GM18909 (cell line): ENCODE results near the gene PFKP.
"Not testable (repeated sequence)": the region's sequence is repeated elsewhere in the genome, so short reads cannot be mapped to it uniquely, and the experiment has no call there.

Experiments
- ATAC-seq: cut with Tn5 transposase; IDR thresholded peaks from one replicate; pipeline ENCODE4 v1.9.1; 2021; ENCODE audit warnings: mild to moderate bottlenecking; ENCODE audit not compliant: unreplicated experiment, poor library complexity

The PFKP gene

GRCh38 chr10:3147117-3147820, 79.9 kb downstream of the PFKP start:
- no peak for ATAC-seq

GRCh38 chr10:3148041-3148440, 80.7 kb downstream of the PFKP start:
- ATAC-seq: no peak

- ATAC-seq: no peak
Measured at GRCh38 chr10:3148994-3149393, 81.6 kb downstream of the PFKP start.

- ATAC-seq: no peak
Measured at GRCh38 chr10:3149918-3150317, 82.6 kb downstream of the PFKP start.

GRCh38 chr10:3150366-3150765, 83.0 kb downstream of the PFKP start:
- ATAC-seq: no peak

- no peak for ATAC-seq
Measured at GRCh38 chr10:3150961-3151360, 83.6 kb downstream of the PFKP start.

GRCh38 chr10:3151889-3152565, 84.7 kb downstream of the PFKP start:
- no peak for ATAC-seq

- no peak for ATAC-seq
Measured at GRCh38 chr10:3152566-3152935, 85.2 kb downstream of the PFKP start.

- ATAC-seq: no peak
Measured at GRCh38 chr10:3154666-3155065, 87.3 kb downstream of the PFKP start.

- ATAC-seq: no peak
Measured at GRCh38 chr10:3159152-3159551, 91.8 kb downstream of the PFKP start.

GRCh38 chr10:3162533-3162932, 95.2 kb downstream of the PFKP start:
- no peak for ATAC-seq

GRCh38 chr10:3163879-3164278, 96.5 kb downstream of the PFKP start:
- no peak for ATAC-seq

GRCh38 chr10:3165196-3165595, 97.8 kb downstream of the PFKP start:
- ATAC-seq: no peak

- ATAC-seq: no peak
Measured at GRCh38 chr10:3166496-3167290, 99.3 kb downstream of the PFKP start.

- ATAC-seq: no peak
Measured at GRCh38 chr10:3167611-3168330, 100.4 kb downstream of the PFKP start.

GRCh38 chr10:3169271-3169670, 101.9 kb downstream of the PFKP start:
- no peak for ATAC-seq

- no peak for ATAC-seq
Measured at GRCh38 chr10:3169673-3170072, 102.3 kb downstream of the PFKP start.

GRCh38 chr10:3171488-3171887, 104.1 kb downstream of the PFKP start:
- not testable (repeated sequence) for ATAC-seq

- ATAC-seq: no peak
Measured at GRCh38 chr10:3172081-3172445, 104.7 kb downstream of the PFKP start.

GRCh38 chr10:3172446-3173170, 105.3 kb downstream of the PFKP start, which contains the start of gene PITRM1:
Gene PITRM1, minus strand, starts transcription at chr10:3172782. Its CDS starts 10 bp downstream, at chr10:3172772.
- ATAC-seq: peak; percentile 97
